H1 (cell line): ENCODE results near the gene PARD6B. TPM values are rescaled to one million over a fixed set of nuclear protein-coding genes. Genes with fewer than 3 reads are reported as not detected.

Source experiments
- CTCF ChIA-PET: fragments of 300-600 bp; sonication (Branson Sonifier 250); formaldehyde crosslinking; loops from one replicate; lab custom pipeline; 2021; ENCODE audit not compliant: partially characterized antibody; lab: Charles Lee
- POLR2A ChIA-PET: fragments of 300-600 bp; sonication (Branson Sonifier 250); formaldehyde crosslinking; loops from one replicate; lab custom pipeline; 2021; ENCODE audit warnings: inconsistent platforms; ENCODE audit not compliant: partially characterized antibody; lab: Charles Lee
- DNase-seq, 2 experiments: peaks; one replicate each; pipeline versions ENCODE4 v3.0.0 to v3.0.0-alpha.2; 2010 to 2022; ENCODE audit warnings: low spot score in 2 of 2, low read depth in 1 of 2, mixed read lengths in 1 of 2
- FAIRE-seq: peaks from 2 replicates; lab custom pipeline; 2011; peaks lifted over from hg19 to GRCh38; lab: Jason Lieb, UNC
- H2AFZ ChIP-seq: 2 replicates; pipeline ENCODE4 v1.8.1; 2012; ENCODE audit warnings: low read length, inconsistent platforms
- H2AK5ac ChIP-seq: 2 replicates; pipeline ENCODE4 v1.6.1; 2013; ENCODE audit warnings: low read depth, low read length
- H2BK120ac ChIP-seq: replicated peaks from 2 replicates; pipeline ENCODE3; 2013; ENCODE audit warnings: low read depth, low read length, inconsistent platforms
- H2BK12ac ChIP-seq: 2 replicates; pipeline ENCODE4 v1.6.1; 2013; ENCODE audit warnings: low read depth, low read length
- H2BK15ac ChIP-seq: 2 replicates; pipeline ENCODE4 v1.6.1; 2013; ENCODE audit warnings: low read length
- H2BK20ac ChIP-seq: 2 replicates; pipeline ENCODE4 v1.6.1; 2013; ENCODE audit warnings: low read length
- H2BK5ac ChIP-seq: 2 replicates; pipeline ENCODE4 v1.6.1; 2013; ENCODE audit warnings: low read depth, low read length
- H3K14ac ChIP-seq: 2 replicates; pipeline ENCODE4 v1.6.1; 2013; ENCODE audit warnings: inconsistent platforms; ENCODE audit not compliant: insufficient read length
- H3K18ac ChIP-seq: 2 replicates; pipeline ENCODE4 v1.6.1; 2013; ENCODE audit warnings: low read length; ENCODE audit errors: extremely low read depth
- H3K23ac ChIP-seq: 2 replicates; pipeline ENCODE4 v1.6.1; 2013; ENCODE audit warnings: inconsistent platforms; ENCODE audit not compliant: insufficient read length
- H3K23me2 ChIP-seq: 2 replicates; pipeline ENCODE4 v1.6.1; 2013; ENCODE audit warnings: low read depth, low read length
- H3K27ac ChIP-seq: 2 replicates; pipeline ENCODE4 v1.6.1; 2011; ENCODE audit warnings: low read depth, low read length, inconsistent platforms
- H3K27me3 ChIP-seq, 4 experiments: replicated peaks in 1 of 4; 1 replicate in 1 of 4; 2 replicates in 3 of 4; pipeline versions ENCODE4 v1.6.1 to v1.8.1; 2011 to 2013; ENCODE audit warnings: low read length in 3 of 4, mild to moderate bottlenecking in 3 of 4, inconsistent platforms in 2 of 4, mixed read lengths in 2 of 4, moderate library complexity in 1 of 4; ENCODE audit not compliant: control insufficient read depth in 3 of 4, insufficient read depth in 3 of 4; ENCODE audit errors: extremely low read depth in 1 of 4
- H3K36me3 ChIP-seq, 4 experiments: 2 replicates each; pipeline versions ENCODE4 v1.6.1 to v1.8.1; 2011 to 2013; ENCODE audit warnings: mild to moderate bottlenecking in 4 of 4, low read length in 3 of 4, moderate library complexity in 2 of 4, control low read depth in 1 of 4, inconsistent platforms in 1 of 4; ENCODE audit not compliant: insufficient read depth in 4 of 4, control insufficient read depth in 2 of 4
- H3K4ac ChIP-seq: replicated peaks from 2 replicates; pipeline ENCODE3; 2013; ENCODE audit warnings: low read length, low read depth, mixed read lengths, inconsistent platforms; ENCODE audit not compliant: insufficient read length
- H3K4me1 ChIP-seq, 4 experiments: replicated peaks in 1 of 4; 1 replicate in 1 of 4; 2 replicates in 3 of 4; pipeline versions ENCODE4 v1.6.1 to v1.8.1; 2011 to 2013; ENCODE audit warnings: low read length in 3 of 4, inconsistent platforms in 2 of 4, mixed read lengths in 1 of 4; ENCODE audit not compliant: insufficient read depth in 4 of 4, control insufficient read depth in 3 of 4
- H3K4me2 ChIP-seq, 2 experiments: 2 replicates each; pipeline versions ENCODE4 v1.6.1 to v1.8.1; 2011 to 2013; ENCODE audit warnings: low read depth in 2 of 2, low read length in 2 of 2, control low read depth in 1 of 2, inconsistent platforms in 1 of 2, mild to moderate bottlenecking in 1 of 2; ENCODE audit not compliant: insufficient read depth in 1 of 2
- H3K4me3 ChIP-seq, 4 experiments: fragments of 200-600, 300-600 bp in 1 of 4; sonication (generic), shearing (Covaris generic), sonication (Bioruptor Twin) in 1 of 4; 2 replicates each; pipeline versions ENCODE4 v1.5.1 to v1.8.1; 2011 to 2016; ENCODE audit warnings: low read length in 4 of 4, low read depth in 3 of 4, control low read depth in 2 of 4, inconsistent platforms in 2 of 4, mild to moderate bottlenecking in 2 of 4, mixed read lengths in 1 of 4, moderate library complexity in 1 of 4; ENCODE audit not compliant: insufficient read depth in 2 of 4; ENCODE audit errors: extremely low read depth in 1 of 4
- H3K56ac ChIP-seq: replicated peaks from 2 replicates; pipeline ENCODE3; 2013; ENCODE audit warnings: low read depth, mild to moderate bottlenecking, mixed read lengths, low read length, inconsistent platforms; ENCODE audit not compliant: insufficient read length
- H3K79me1 ChIP-seq: 2 replicates; pipeline ENCODE4 v1.6.1; 2013; ENCODE audit warnings: low read depth, low read length, control low read depth
- H3K79me2 ChIP-seq, 2 experiments: 2 replicates each; pipeline versions ENCODE4 v1.6.1 to v1.8.1; 2012 to 2013; ENCODE audit warnings: low read length in 2 of 2, mild to moderate bottlenecking in 2 of 2, inconsistent platforms in 1 of 2; ENCODE audit not compliant: insufficient read depth in 2 of 2, control insufficient read depth in 1 of 2
- H3K9ac ChIP-seq, 4 experiments: replicated peaks in 1 of 4; 1 replicate in 1 of 4; 2 replicates in 3 of 4; pipeline versions ENCODE4 v1.6.1 to v1.8.1; 2011 to 2013; ENCODE audit warnings: low read depth in 3 of 4, low read length in 3 of 4, control low read depth in 2 of 4, mild to moderate bottlenecking in 2 of 4, moderate library complexity in 2 of 4, inconsistent platforms in 1 of 4; ENCODE audit errors: extremely low read depth in 1 of 4
- H3K9me3 ChIP-seq, 2 experiments: 2 replicates each; pipeline versions ENCODE4 v1.6.1 to v1.8.1; 2012 to 2013; ENCODE audit warnings: mild to moderate bottlenecking in 2 of 2, moderate library complexity in 2 of 2, control low read depth in 1 of 2, inconsistent platforms in 1 of 2, low read depth in 1 of 2, low read length in 1 of 2, mixed read lengths in 1 of 2; ENCODE audit not compliant: insufficient read depth in 2 of 2
- H4K20me1 ChIP-seq, 2 experiments: replicated peaks in 1 of 2; 2 replicates each; pipeline versions ENCODE3 to v1.8.1; 2011 to 2013; ENCODE audit warnings: inconsistent platforms in 2 of 2, low read length in 2 of 2, mild to moderate bottlenecking in 1 of 2; ENCODE audit not compliant: insufficient read depth in 2 of 2, control insufficient read depth in 1 of 2
- H4K5ac ChIP-seq: 2 replicates; pipeline ENCODE4 v1.6.1; 2013; ENCODE audit warnings: low read length, low read depth, mixed read lengths, inconsistent platforms; ENCODE audit not compliant: insufficient read length
- H4K8ac ChIP-seq: 2 replicates; pipeline ENCODE4 v1.8.0; 2013; ENCODE audit warnings: mild to moderate bottlenecking, moderate library complexity, low read length, inconsistent platforms; ENCODE audit not compliant: insufficient read depth; ENCODE audit errors: extremely low read depth
- H4K91ac ChIP-seq: replicated peaks from 2 replicates; pipeline ENCODE3; 2013; ENCODE audit warnings: low read length, mixed read lengths, inconsistent platforms; ENCODE audit not compliant: insufficient read length
- CHD2 ChIP-seq: IDR thresholded peaks from 2 replicates; pipeline ENCODE4 v1.6.1; 2012; ENCODE audit warnings: low read length, improper control_type of control experiment
- CREB1 ChIP-seq: IDR thresholded peaks from 2 replicates; pipeline ENCODE4 v1.6.1; 2012; ENCODE audit warnings: inconsistent platforms
- NRF1 ChIP-seq: IDR thresholded peaks from 2 replicates; pipeline ENCODE4 v1.6.1; 2011; ENCODE audit warnings: mild to moderate bottlenecking, low read depth, low read length, improper control_type of control experiment
- PHF8 ChIP-seq: fragments of 200-600 bp; sonication (generic); conservative IDR thresholded peaks from 2 replicates; pipeline ENCODE4 v1.7.1; 2012; ENCODE audit warnings: low read depth, mild to moderate bottlenecking, inconsistent platforms, low read length, moderate library complexity
- POLR2A ChIP-seq, 2 experiments: IDR thresholded peaks; 1 replicate in 1 of 2; 2 replicates in 1 of 2; pipeline ENCODE4 v1.6.1; 2011; ENCODE audit warnings: low read depth in 2 of 2, low read length in 2 of 2, mild to moderate bottlenecking in 2 of 2; ENCODE audit errors: control extremely low read depth in 1 of 2
- POLR2AphosphoS5 ChIP-seq: IDR thresholded peaks from 2 replicates; pipeline ENCODE4 v1.6.1; 2011; ENCODE audit warnings: low read depth, low read length
- POU5F1 ChIP-seq: IDR thresholded peaks from 2 replicates; pipeline ENCODE4 v1.6.1; 2011; ENCODE audit warnings: low read depth, mild to moderate bottlenecking, low read length, moderate library complexity
- RFX5 ChIP-seq: IDR thresholded peaks from 2 replicates; pipeline ENCODE4 v1.6.1; 2011; ENCODE audit warnings: low read depth, low read length, improper control_type of control experiment, borderline replicate concordance
- RNF2 ChIP-seq: fragments of 200-900, 300-1000 bp; sonication (generic); IDR thresholded peaks from 2 replicates; pipeline ENCODE4 v1.7.1; 2016; ENCODE audit warnings: borderline replicate concordance, low read depth, mild to moderate bottlenecking, antibody characterized with exemption, low read length; ENCODE audit not compliant: poor library complexity, severe bottlenecking; ENCODE audit errors: missing control alignments
- SAP30 ChIP-seq: fragments of 300-600 bp; sonication (generic); IDR thresholded peaks from 2 replicates; pipeline ENCODE4 v1.7.1; 2012; ENCODE audit warnings: low read length, moderate library complexity, mild to moderate bottlenecking, inconsistent platforms; ENCODE audit not compliant: insufficient read depth, insufficient replicate concordance
- SIN3A ChIP-seq, 2 experiments: IDR thresholded peaks in 1 of 2; conservative IDR thresholded peaks in 1 of 2; 2 replicates each; pipeline ENCODE4 v1.6.1; 2011 to 2012; ENCODE audit warnings: low read length in 2 of 2, improper control_type of control experiment in 1 of 2, low read depth in 1 of 2, mild to moderate bottlenecking in 1 of 2
- SP2 ChIP-seq: IDR thresholded peaks from 2 replicates; pipeline ENCODE4 v1.6.1; 2012; ENCODE audit warnings: mild to moderate bottlenecking, low read length, inconsistent platforms
- TCF12 ChIP-seq: IDR thresholded peaks from 2 replicates; pipeline ENCODE4 v1.6.1; 2011; ENCODE audit warnings: low read depth, mild to moderate bottlenecking, low read length
- ZNF274 ChIP-seq: IDR thresholded peaks from 2 replicates; pipeline ENCODE4 v1.7.0; 2012; ENCODE audit warnings: low read length, borderline replicate concordance; ENCODE audit errors: extremely low read depth
- WGBS, 2 experiments: shearing (Covaris generic) in 1 of 2; methylation state at CpG; one replicate each; pipeline versions ENCODE4 v1.1.6 to v1.1.7; 2013 to 2015; ENCODE audit warnings: low lambda C conversion rate in 2 of 2, mixed read lengths in 2 of 2, inconsistent platforms in 1 of 2, low coverage in 1 of 2, missing lambda C conversion rate in 1 of 2; ENCODE audit not compliant: insufficient replicate concordance in 2 of 2, insufficient coverage in 1 of 2, insufficient read length in 1 of 2; ENCODE audit errors: extremely low coverage in 1 of 2, missing lambda C conversion rate in 1 of 2; 5-methylcytosine and 5-hydroxymethylcytosine counted together
- polyA plus RNA-seq, 7 experiments: library from polyadenylated mRNA; depleted of rRNA in 3 of 7; stranded (reverse) in 5 of 7; unstranded in 2 of 7; fragments of >200 nt in 5 of 7; fragments of 200-250 nt in 2 of 7; gene quantifications; 1 replicate in 5 of 7; 2 replicates in 1 of 7; 4 replicates in 1 of 7; pipeline versions ENCODE4 v1.2.1 to v1.2.3, GENCODE V29; 2011 to 2013; ENCODE audit warnings: missing spikeins in 2 of 7, mixed read lengths in 2 of 7
- total RNA-seq: library from RNA; stranded (reverse); fragmentation: NEBNext Ultra II Directional; extraction: Animal tissue kit (Norgen Biotek cat#: 25700); gene quantifications from 2 replicates; pipeline ENCODE4 v1.2.1, GENCODE V29; 2021

PARD6B gene
- total and polyA plus RNA-seq, 2 of the 8 experiments (the other 6 are each of a cell fraction or from before 2014, with no cell fraction given): 5.2 to 34.1 TPM

DNA sequence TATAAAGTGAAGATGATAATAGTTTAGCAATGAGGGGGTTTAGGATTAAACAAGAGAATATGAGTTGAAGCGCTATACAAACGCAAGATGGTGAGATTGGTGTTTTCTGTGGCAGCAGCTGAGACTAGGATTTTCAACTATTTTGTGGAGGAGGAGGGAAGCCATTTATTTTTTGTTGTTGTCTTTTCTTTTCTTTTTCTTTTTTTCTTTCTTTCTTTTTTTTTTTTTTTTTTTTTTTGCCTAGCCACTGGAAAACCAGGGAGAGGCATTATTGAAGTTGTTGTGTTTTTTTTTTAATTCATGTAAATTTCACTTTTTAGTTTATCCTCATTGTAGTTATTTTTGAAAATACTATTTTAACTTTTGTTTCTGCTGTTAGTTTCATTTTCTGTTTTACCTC is 15.9 kb downstream of the PARD6B start:
- no peak overlapping the region for H3K56ac ChIP-seq
- no peak overlapping the region for H2BK5ac ChIP-seq
- H3K14ac ChIP-seq: no peak overlapping the region
- no peak overlapping the region for H4K5ac ChIP-seq
- no peak overlapping the region for H3K4me2 ChIP-seq
- no peak overlapping the region for H4K91ac ChIP-seq
- no peak overlapping the region for H2BK15ac ChIP-seq
- no peak overlapping the region for H3K27ac ChIP-seq
- 0 out of 2 replicates have a peak, but pooled peaks cover 1% of the 10 kb centered on the region for H3K23me2 ChIP-seq
- WGBS, 2 experiments: 94% methylated on average over 2 of the region's 2 CpGs; no CpG with 5 or more reads in 1 of the 2 experiments
- peaks cover 0 to 35% of the 10 kb centered on the region in 2 experiments; a peak in 2 of 4 replicates for H3K79me2 ChIP-seq
- peaks cover 0 to 5% of the 10 kb centered on the region in 2 experiments for H4K20me1 ChIP-seq
- H4K8ac ChIP-seq: no peak overlapping the region
- DNase-seq (no peak), FAIRE-seq (no peak)
- no peak overlapping the region for H2BK120ac ChIP-seq
- peaks cover 0 to 25% (median 10%) of the 10 kb centered on the region in 4 experiments; a peak in 6 of 8 replicates for H3K36me3 ChIP-seq
- no peak overlapping the region for H2BK20ac ChIP-seq
- H2AK5ac ChIP-seq: no peak overlapping the region
- ChIA-PET POLR2A (interaction anchor here (0.9 to 1.7 kb wide), 3 partner anchors 16 to 105 kb away, joined by 3 to 5 read pairs (median 4); partner anchors contain the start of gene PARD6B), CTCF (interaction anchor here (0.6 to 9.5 kb wide), 5 partner anchors 18 to 1276 kb away, joined by 3 to 92 read pairs (median 41); partner anchors contain the start of gene BCAS4)
- H3K4ac ChIP-seq: no peak overlapping the region
- H3K23ac ChIP-seq: no peak overlapping the region
- peaks cover 0 to 3% (median 1%) of the 10 kb centered on the region in 4 experiments; a peak in 2 of 7 replicates for H3K4me1 ChIP-seq
- no peaks in the 10 kb centered on the region for H3K79me1 ChIP-seq
- no peaks in the 10 kb centered on the region for H3K27me3 ChIP-seq
- H3K9ac ChIP-seq: no peak overlapping the region
- no peak overlapping the region for H2AFZ ChIP-seq
- H3K18ac ChIP-seq: no peak overlapping the region
- H2BK12ac ChIP-seq: no peak overlapping the region
- no peaks in the 10 kb centered on the region for H3K9me3 ChIP-seq
- H3K4me3 ChIP-seq: no peak overlapping the region
- TF ChIP-seq SP2: no peak
- TF ChIP-seq CREB1: no peak
- no peak for TF ChIP-seq CHD2
- TF ChIP-seq ZNF274: no peak
- TF ChIP-seq SIN3A (conservative IDR thresholded peaks at IDR 0.05 in 1 of 2, IDR thresholded peaks at IDR 0.05 in 1 of 2; ENCODE audit: low read depth in 1 of 2, low read length in 2 of 2): no peak
- TF ChIP-seq PHF8: no peak
- no peak for TF ChIP-seq SAP30
- TF ChIP-seq RNF2: no peak
- no peak for TF ChIP-seq POLR2AphosphoS5
- no peak for TF ChIP-seq TCF12
- TF ChIP-seq RFX5: no peak
- no peak for TF ChIP-seq POLR2A (IDR thresholded peaks at IDR 0.05; ENCODE audit: control extremely low read depth in 1 of 2, low read depth in 2 of 2, low read length in 2 of 2)
- TF ChIP-seq NRF1: no peak
- no peak for TF ChIP-seq POU5F1
